ENCODE results near the gene WWOX. TPM values are rescaled to one million over a fixed set of nuclear protein-coding genes. Genes with fewer than 3 reads are reported as not detected.

WWOX gene
- polyA plus RNA-seq, 1 donor from 2014 or later = 25.6 TPM

GRCh38 chr16:78877114-78877655 lies 777.7 kb downstream of the WWOX start:
- no peak overlapping the region for H3K27ac ChIP-seq (ENCODE audit: low read length)
- no peaks in the 10 kb centered on the region for H3F3A ChIP-seq (ENCODE audit: insufficient read depth, low read length, poor library complexity, severe bottlenecking)
- no peaks in the 10 kb centered on the region for H3K9me2 ChIP-seq (ENCODE audit: insufficient read depth, low read length)
- H3K4me3 ChIP-seq (ENCODE audit: low read length) = no peak overlapping the region
- H3K27me3 ChIP-seq (ENCODE audit: insufficient read depth, low read depth, low read length) = no peaks in the 10 kb centered on the region
- no peaks in the 10 kb centered on the region for H3K79me2 ChIP-seq (replicated peaks; ENCODE audit: insufficient read depth, low read length)
- no peak overlapping the region for H3K4me2 ChIP-seq (ENCODE audit: low read length)
- no peaks in the 10 kb centered on the region for H3K9me3 ChIP-seq (ENCODE audit: low read length)
- no peaks in the 10 kb centered on the region for H4K20me1 ChIP-seq (ENCODE audit: insufficient read depth)
- no peak overlapping the region for H3K9ac ChIP-seq (ENCODE audit: low read length)
- TF ChIP-seq REST (IDR thresholded peaks at IDR 0.05; ENCODE audit: borderline replicate concordance) = no peak
- TF ChIP-seq MXI1 (conservative IDR thresholded peaks at IDR 0.05; ENCODE audit: poor library complexity, severe bottlenecking) = no peak
- no peak for TF ChIP-seq POLR2AphosphoS5 (IDR thresholded peaks at IDR 0.05)
- TF ChIP-seq RAD21 (conservative IDR thresholded peaks at IDR 0.05) = no peak
- no peak for TF ChIP-seq TAF1 (IDR thresholded peaks at IDR 0.05; ENCODE audit: low read depth)
- no peak for TF ChIP-seq EP300 (conservative IDR thresholded peaks at IDR 0.05; ENCODE audit: poor library complexity, severe bottlenecking)
- no peak for TF ChIP-seq EZH2 (IDR thresholded peaks at IDR 0.05; ENCODE audit: borderline replicate concordance, insufficient read depth, low read length, poor library complexity, severe bottlenecking)
- no peak for TF ChIP-seq CTCF (IDR thresholded peaks at IDR 0.05; ENCODE audit: poor library complexity, severe bottlenecking)
- TF ChIP-seq SMC3 (conservative IDR thresholded peaks at IDR 0.05; ENCODE audit: poor library complexity) = no peak
- no peaks in the 10 kb centered on the region for H3K36me3 ChIP-seq (ENCODE audit: insufficient read depth, low read length)
- H2AFZ ChIP-seq (ENCODE audit: low read depth, low read length) = no peak overlapping the region

- no peaks in the 10 kb centered on the region for H3K9me3 ChIP-seq (ENCODE audit: low read length)
- TF ChIP-seq CTCF (IDR thresholded peaks at IDR 0.05; ENCODE audit: poor library complexity, severe bottlenecking) = no peak
- no peak for TF ChIP-seq POLR2AphosphoS5 (IDR thresholded peaks at IDR 0.05)
- TF ChIP-seq MXI1 (conservative IDR thresholded peaks at IDR 0.05; ENCODE audit: poor library complexity, severe bottlenecking) = no peak
- no peak for TF ChIP-seq EZH2 (IDR thresholded peaks at IDR 0.05; ENCODE audit: borderline replicate concordance, insufficient read depth, low read length, poor library complexity, severe bottlenecking)
- no peak for TF ChIP-seq EP300 (conservative IDR thresholded peaks at IDR 0.05; ENCODE audit: poor library complexity, severe bottlenecking)
- no peak for TF ChIP-seq SMC3 (conservative IDR thresholded peaks at IDR 0.05; ENCODE audit: poor library complexity)
- no peak for TF ChIP-seq REST (IDR thresholded peaks at IDR 0.05; ENCODE audit: borderline replicate concordance)
- TF ChIP-seq RAD21 (conservative IDR thresholded peaks at IDR 0.05) = no peak
- TF ChIP-seq TAF1 (IDR thresholded peaks at IDR 0.05; ENCODE audit: low read depth) = no peak
- no peaks in the 10 kb centered on the region for H3K36me3 ChIP-seq (ENCODE audit: insufficient read depth, low read length)
These were observed 779.1 kb downstream of the WWOX start for GRCh38 chr16:78878570-78878969.

More at GRCh38 chr16:78878570-78878969, 779.1 kb downstream of the WWOX start:
- no peak overlapping the region for H3K4me3 ChIP-seq (ENCODE audit: low read length)
- H4K20me1 ChIP-seq (ENCODE audit: insufficient read depth) = no peaks in the 10 kb centered on the region
- H2AFZ ChIP-seq (ENCODE audit: low read depth, low read length) = no peak overlapping the region
- H3K9ac ChIP-seq (ENCODE audit: low read length) = no peak overlapping the region
- H3K79me2 ChIP-seq (replicated peaks; ENCODE audit: insufficient read depth, low read length) = no peaks in the 10 kb centered on the region
- no peak overlapping the region for H3K4me2 ChIP-seq (ENCODE audit: low read length)
- H3K27me3 ChIP-seq (ENCODE audit: insufficient read depth, low read depth, low read length) = no peaks in the 10 kb centered on the region
- no peak overlapping the region for H3K27ac ChIP-seq (ENCODE audit: low read length)
- no peaks in the 10 kb centered on the region for H3K9me2 ChIP-seq (ENCODE audit: insufficient read depth, low read length)
- no peaks in the 10 kb centered on the region for H3F3A ChIP-seq (ENCODE audit: insufficient read depth, low read length, poor library complexity, severe bottlenecking)

Data from neural cell (in vitro differentiated cells).